K562 (cell line): ENCODE data around the gene SYNGR4. TPM values are rescaled to one million over a fixed set of nuclear protein-coding genes. Genes with fewer than 3 reads are reported as not detected.
A peak's percentile ranks its signal among the peaks of the same experiment; 100 is the strongest.

Experiments used
- ASH1L ChIP-seq: fragments of 450-650 bp; IDR thresholded peaks from 2 replicates; pipeline ENCODE4 v1.6.1; 2018; ENCODE audit warnings: borderline replicate concordance, mild to moderate bottlenecking, low read depth; ENCODE audit not compliant: partially characterized antibody
- CHD7 ChIP-seq: fragments of 200-600 bp; sonication (generic); IDR thresholded peaks from one replicate; pipeline ENCODE4 v1.6.1; 2012; ENCODE audit warnings: mild to moderate bottlenecking, low read depth, low read length, inconsistent platforms
- EHMT2 ChIP-seq: fragments of 450-650 bp; IDR thresholded peaks from 2 replicates; pipeline ENCODE4 v1.6.1; 2018; ENCODE audit warnings: antibody characterized with exemption
- FOXO4 ChIP-seq: fragments of 450-650 bp; formaldehyde crosslinking; IDR thresholded peaks from 2 replicates; pipeline ENCODE4 v1.4.0; 2020; ENCODE audit warnings: mild to moderate bottlenecking, moderate library complexity
- FOXP1 ChIP-seq: sonication (generic); formaldehyde crosslinking; IDR thresholded peaks from 2 replicates; pipeline ENCODE4 v1.8.0; 2022; ENCODE audit warnings: mild to moderate bottlenecking, missing genetic modification reagents
- GABPB1 ChIP-seq: sonication (generic); formaldehyde crosslinking; IDR thresholded peaks from 2 replicates; pipeline ENCODE4 v1.8.0; 2022; ENCODE audit warnings: mild to moderate bottlenecking, missing genetic modification reagents
- HEY1 ChIP-seq: fragments of 250-450 bp; sonication (Bioruptor Pico); IDR thresholded peaks from 2 replicates; pipeline ENCODE4 v1.5.0; 2020; ENCODE audit warnings: mild to moderate bottlenecking, moderate library complexity, borderline replicate concordance
- IRF2 ChIP-seq: sonication (generic); formaldehyde crosslinking; IDR thresholded peaks from 2 replicates; pipeline ENCODE4 v1.8.1; 2022; ENCODE audit warnings: mild to moderate bottlenecking, missing genetic modification reagents
- IRF9 ChIP-seq: fragments of 450-650 bp; IDR thresholded peaks from 2 replicates; pipeline ENCODE4 v1.6.1; 2016; ENCODE audit warnings: missing biosample characterization, missing genetic modification characterization
- MTA2 ChIP-seq: fragments of 450-650 bp; IDR thresholded peaks from 2 replicates; pipeline ENCODE4 v1.6.1; 2016; ENCODE audit warnings: low read depth
- RCOR1 ChIP-seq, 2 experiments: IDR thresholded peaks; 2 replicates each; pipeline ENCODE4 v1.6.1; 2012; ENCODE audit warnings: low read depth in 2 of 2, low read length in 2 of 2, borderline replicate concordance in 1 of 2, improper control_type of control experiment in 1 of 2
- TAF15 ChIP-seq: fragments of 200-400 bp; formaldehyde crosslinking; IDR thresholded peaks from 2 replicates; pipeline ENCODE4 v1.6.1; 2017; ENCODE audit warnings: mild to moderate bottlenecking, low read depth, low read length, moderate library complexity
- TEAD4 ChIP-seq, 2 experiments: sonication (generic) in 1 of 2; formaldehyde crosslinking in 1 of 2; IDR thresholded peaks; 2 replicates each; pipeline versions ENCODE4 v1.6.1 to v1.8.0; 2012 to 2022; ENCODE audit warnings: borderline replicate concordance in 1 of 2, inconsistent platforms in 1 of 2, low read length in 1 of 2, mild to moderate bottlenecking in 1 of 2, missing genetic modification reagents in 1 of 2
- polyA plus RNA-seq, 8 experiments: library from polyadenylated mRNA; depleted of rRNA in 4 of 8; stranded (reverse) in 5 of 8; unstranded in 3 of 8; fragments of >200 nt; fragmentation: Nextera tagmentation in 2 of 8; fragmentation: Illumina TruSeq in 1 of 8; extraction: Ambion mirVana in 2 of 8; extraction: Trizol in 1 of 8; gene quantifications; 2 replicates each; pipeline versions ENCODE4 v1.2.1 to v1.2.3, GENCODE V29; 2011 to 2014; ENCODE audit warnings: inconsistent platforms in 1 of 8, missing spikeins in 1 of 8
- total RNA-seq, 7 experiments: library from RNA; depleted of rRNA in 6 of 7; stranded (reverse); fragments of >200 nt in 6 of 7; fragmentation: Illumina TruSeq in 2 of 7; extraction: Trizol in 2 of 7; gene quantifications; 2 replicates each; pipeline versions ENCODE4 v1.2.1 to v1.2.3, GENCODE V29; 2011 to 2021; ENCODE audit warnings: low replicate concordance in 1 of 7

SYNGR4 gene
- total and polyA plus RNA-seq, 9 of the 15 experiments (the other 6 are each of a cell fraction or from before 2014, with no cell fraction given) = 0.07 to 0.14 TPM; not detected in 7

- TF ChIP-seq IRF9 (no peak), GABPB1 (CRISPR knock-in tag) (no peak), FOXP1 (CRISPR knock-in tag) (no peak; the same call in 1 of the 2 replicates), EHMT2 (no peak), MTA2 (no peak), ASH1L (no peak), CHD7 (no peak), FOXO4 (CRISPR knock-in tag) (no peak), IRF2 (CRISPR knock-in tag) (no peak), TAF15 (no peak), HEY1 (CRISPR knock-in tag) (no peak), TEAD4 (IDR thresholded peaks at IDR 0.05; ENCODE audit: low read length) (no peak), TEAD4 (CRISPR knock-in tag; IDR thresholded peaks at IDR 0.05; ENCODE audit: borderline replicate concordance) (no peak), RCOR1 (IDR thresholded peaks at IDR 0.05; ENCODE audit: borderline replicate concordance in 1 of 2, low read depth in 2 of 2, low read length in 2 of 2) (peak in 1 of 2 experiments; percentile 6; a peak in 1 of 4 replicates)
These were observed 27.2 kb downstream of the SYNGR4 start, which contains the start of gene KDELR1 (continued) for GRCh38 chr19:48391100-48392005.
